GM11168 (cell line): ENCODE data around the gene BORA.
"Not testable (repeated sequence)": the region's sequence is repeated elsewhere in the genome, so short reads cannot be mapped to it uniquely, and the experiment has no call there.

ENCODE experiments used
- in situ Hi-C: fragments of 300-500 bp; cut with MboI; formaldehyde crosslinking; loops from one replicate; pipeline ENCODE4 v1.12.0; 2022; ENCODE audit warnings: low sequenced_read_pairs; ENCODE audit not compliant: unreplicated experiment

BORA gene

DNA sequence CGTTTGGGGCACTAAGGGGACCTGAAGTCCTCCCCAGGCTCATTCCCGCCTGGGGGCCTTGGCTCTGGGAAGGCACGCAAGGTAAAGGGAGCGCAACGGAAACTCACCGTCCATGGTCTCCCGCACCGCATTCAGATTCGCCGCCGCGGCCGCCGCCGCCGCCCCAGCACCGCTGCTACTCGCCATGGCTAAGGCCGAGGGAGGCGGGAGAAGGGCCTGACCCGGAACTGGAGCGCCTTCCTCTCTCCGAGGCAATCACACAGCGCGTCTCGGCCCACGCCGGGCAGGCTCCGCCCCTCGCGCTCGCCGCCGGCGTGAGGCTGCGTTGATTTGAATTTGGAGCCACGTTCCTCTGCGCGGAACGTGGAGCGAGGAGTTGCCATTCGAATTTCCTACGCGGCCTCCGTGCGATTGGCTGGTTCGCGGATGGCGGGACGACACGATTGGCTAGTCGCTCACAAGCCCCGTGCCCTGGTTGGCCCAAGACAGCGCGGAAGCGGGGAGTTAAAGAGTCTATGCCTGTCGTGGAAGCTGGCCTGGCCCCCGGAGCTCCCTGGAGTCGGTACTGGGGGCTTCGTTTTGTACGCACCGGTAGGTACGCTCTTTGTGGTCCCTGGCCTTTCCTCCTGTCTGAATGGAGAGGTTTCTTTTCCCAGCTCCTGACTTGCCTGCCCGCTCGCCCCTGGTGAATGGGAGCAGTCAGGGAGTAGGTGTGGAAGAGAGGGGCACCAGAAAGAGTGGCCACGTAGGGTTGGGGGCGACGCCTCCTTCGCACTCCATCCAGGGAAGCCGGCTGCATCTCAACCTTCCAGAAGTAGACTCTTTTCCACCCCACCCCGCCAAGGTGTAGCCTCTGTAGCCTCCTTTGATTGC is at the start of gene BORA, which contains the start of gene MZT1:
TSS of gene BORA (plus strand) at position 507 of the 873 bp plus-strand sequence. CDS start 1,018 bp downstream, outside the sequence.
TSS of gene MZT1 (minus strand) at position 213 of the 873 bp plus-strand sequence. CDS start at position 186, 27 bp downstream.
- in situ Hi-C loops, result no loop called here

DNA sequence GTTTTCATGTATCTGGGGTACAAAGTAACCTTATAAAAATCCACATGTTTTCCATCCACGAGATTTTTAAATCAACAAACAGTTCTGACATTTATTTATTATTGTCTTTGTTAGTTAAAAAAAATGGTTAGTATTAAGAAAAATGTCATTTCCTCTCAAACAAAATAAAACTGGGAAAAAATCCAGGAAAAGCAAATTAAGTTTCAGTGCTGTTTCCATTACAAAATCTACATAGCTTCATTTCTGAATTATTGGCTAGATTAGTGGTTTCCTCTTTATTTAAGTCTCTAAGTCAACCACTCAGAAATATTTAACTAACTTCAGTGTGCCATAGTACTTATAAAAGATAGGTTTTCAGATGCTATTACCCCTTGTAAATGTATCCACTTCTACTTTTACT is 49.4 kb upstream of the BORA start:
- in situ Hi-C loops, result no loop called here

DNA sequence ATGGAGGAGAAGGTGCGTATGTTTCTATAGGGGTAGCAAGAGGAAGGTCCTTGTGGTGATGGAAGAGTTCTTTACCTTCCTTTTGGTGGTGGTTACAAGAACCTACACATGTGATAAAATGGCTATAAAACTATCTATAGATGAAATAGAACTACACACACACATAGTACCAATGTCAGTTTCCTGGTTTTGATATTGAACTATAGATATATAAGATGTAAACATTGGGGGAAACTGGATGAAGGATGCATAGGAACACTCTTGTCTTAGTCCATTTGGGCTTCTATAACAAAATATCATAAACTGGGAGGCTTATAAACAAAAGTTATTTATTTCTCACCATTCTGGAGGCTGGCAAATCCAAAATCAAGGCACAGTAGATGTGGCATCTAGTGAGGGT is 47.4 kb upstream of the BORA start:
- in situ Hi-C loops, result no loop called here

GRCh38 chr13:72686766-72687165 is 41.0 kb upstream of the BORA start:
- in situ Hi-C loops, result no loop called here

DNA sequence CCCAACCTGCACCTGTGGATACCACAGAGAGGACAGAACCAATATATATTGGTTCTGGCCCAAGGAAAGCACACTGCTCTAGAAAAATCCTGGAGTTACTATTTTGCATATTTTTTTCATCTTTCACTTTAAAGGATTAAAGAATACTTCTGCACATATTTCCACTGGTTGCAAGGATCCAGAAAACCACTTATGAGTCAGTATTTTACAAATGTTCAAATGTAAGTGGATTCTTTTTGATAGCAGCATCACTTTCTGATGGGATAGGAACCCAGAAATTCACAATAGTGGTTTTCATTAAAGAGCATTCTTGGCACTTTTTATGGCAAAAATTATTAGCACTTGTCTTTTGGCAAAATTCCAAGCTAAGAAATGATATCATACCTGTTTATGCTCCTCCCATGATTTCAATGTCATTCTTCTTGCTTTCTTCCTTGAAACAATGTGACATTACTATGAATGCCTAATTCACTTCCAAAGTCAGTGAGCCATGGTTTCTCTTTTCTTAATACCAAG is 38.5 kb upstream of the BORA start:
- in situ Hi-C loops, result no loop called here

- in situ Hi-C loops, result no loop called here
Observed at GRCh38 chr13:72692884-72693514, 34.7 kb upstream of the BORA start.

DNA sequence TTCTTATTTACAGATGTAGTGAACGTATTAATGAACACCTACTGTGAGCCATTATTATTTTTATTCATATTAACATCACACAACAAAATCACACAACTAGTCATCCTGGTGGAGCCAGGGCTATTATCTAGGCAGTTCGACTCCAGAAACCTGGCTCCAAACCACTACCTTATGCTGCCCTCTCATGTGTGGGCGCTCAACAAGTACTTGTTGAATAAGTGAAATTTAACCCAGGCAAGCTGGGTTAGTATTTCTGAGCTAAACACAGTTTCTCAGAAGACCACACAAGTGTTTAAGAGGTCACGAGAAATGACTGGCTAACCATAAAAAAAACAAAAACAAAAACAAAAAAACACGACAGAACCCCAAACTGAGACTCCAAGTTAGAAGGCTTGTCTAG is 33.9 kb upstream of the BORA start:
- in situ Hi-C loops, result no loop called here

DNA sequence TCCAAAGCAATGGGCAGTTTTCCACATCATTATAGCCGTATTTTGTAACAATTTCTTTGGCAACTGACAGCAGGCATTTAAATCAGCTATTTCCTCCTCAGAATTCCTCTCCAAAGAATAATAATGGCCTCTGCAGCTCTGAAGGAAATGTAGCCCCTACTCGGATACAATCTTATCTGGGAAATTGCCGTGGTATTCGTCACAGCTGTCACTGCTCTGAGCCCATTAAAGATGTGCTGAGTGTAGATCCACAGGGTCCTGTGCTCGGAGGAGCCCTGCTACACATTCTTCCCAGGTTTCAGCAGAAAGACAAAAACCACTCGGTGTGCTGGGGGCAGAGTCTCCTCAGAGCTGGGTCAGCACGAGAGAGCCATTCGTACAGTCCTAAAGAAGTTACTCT is 33.4 kb upstream of the BORA start:
- in situ Hi-C loops, result no loop called here

DNA sequence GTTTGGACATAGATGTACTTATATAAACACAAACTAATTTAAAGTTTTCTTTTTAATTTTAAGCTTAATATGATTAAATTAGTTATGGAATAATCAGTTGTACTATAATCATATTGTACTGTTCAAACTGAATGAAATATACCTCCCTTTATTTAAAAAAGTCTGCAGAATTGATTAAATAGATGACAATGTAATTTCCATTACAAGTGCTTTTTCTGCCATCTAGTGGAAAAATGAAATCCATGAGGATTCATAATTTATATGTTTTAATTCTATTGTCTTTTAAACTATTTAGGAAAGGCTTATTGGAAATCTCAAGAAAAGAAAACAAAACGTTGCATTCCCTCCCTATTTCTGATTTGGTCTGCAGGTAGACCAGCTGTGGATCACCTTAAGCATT is 31.1 kb upstream of the BORA start:
- in situ Hi-C loops, result no loop called here

DNA sequence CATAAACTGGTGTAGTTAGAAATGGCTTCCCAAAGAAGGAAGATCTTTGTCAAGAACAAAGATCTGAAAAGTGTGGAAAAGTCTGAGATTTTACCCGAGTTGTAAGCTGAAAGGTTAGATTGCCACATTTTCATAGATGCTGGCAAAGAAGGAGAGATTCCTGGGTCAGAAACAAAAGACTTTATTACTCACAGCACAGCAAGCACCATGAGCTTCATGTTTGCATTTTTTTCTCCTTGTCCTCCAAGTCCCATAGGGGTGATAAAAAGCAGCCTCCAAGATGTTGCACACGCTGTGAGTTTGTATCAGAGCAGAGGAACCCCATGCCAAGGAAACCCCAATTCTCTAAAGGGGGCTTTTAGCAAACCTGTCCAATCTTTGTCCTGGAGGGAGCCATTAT is 29.6 kb upstream of the BORA start:
- in situ Hi-C loops, result no loop called here

DNA sequence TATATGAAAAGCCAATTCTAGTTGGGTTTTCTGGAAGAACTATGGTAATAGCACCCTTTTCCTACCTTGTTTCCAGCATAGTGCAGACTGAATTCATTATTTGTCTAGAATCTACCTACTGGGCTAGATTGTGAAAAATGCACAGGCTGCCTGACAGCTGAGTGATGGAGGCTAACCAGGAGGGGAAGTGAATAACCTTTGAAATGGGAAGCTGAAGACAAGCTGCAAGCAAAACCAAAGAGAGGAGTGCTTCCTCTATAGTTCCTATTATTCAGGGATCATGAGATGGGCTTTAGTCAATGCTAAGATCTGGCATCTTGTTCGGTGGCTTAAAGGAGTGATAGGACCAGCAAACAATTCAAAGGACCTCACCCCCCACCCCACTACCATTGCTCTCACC is 27.2 kb upstream of the BORA start:
- in situ Hi-C loops, result no loop called here

DNA sequence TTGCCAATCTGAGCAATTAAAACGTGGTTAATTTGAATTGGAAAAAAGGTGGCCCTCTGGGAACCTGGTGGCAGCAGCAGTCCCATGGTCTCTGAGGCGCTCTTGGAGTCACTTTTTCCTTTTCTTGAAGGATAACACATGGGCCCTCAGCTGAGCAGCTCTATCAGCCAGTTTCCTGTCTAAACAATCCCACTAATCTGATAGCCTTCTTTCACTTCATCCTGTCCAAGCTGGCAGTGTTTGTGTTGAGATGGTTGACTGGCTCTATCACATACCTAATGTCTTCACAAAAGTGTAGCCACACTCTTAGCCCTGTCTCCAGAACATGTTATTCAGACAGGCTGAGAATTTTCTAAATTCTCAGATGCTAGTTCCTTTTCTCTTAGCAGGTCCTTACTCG is 10.9 kb upstream of the BORA start:
- in situ Hi-C loops, result no loop called here

DNA sequence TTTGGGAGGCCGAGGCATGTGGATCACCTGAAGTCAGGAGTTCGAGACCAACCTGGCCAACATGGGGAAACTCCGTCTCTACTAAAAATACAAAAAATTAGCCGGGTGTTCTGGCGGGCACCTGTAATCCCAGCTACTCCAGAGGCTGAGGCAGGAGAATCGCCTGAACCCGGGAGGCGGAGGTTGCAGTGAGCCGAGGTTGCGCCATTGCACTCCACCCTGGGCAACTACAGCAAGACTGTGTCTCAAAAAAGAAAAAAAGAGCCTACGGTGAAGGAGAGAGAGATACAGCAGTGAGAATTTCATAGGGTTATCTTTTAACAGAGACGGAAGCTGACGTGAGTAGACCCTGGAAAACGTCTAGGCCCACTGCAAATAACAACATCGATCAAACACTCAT is 1.5 kb upstream of the BORA start:
- in situ Hi-C loops, result not testable (repeated sequence)

DNA sequence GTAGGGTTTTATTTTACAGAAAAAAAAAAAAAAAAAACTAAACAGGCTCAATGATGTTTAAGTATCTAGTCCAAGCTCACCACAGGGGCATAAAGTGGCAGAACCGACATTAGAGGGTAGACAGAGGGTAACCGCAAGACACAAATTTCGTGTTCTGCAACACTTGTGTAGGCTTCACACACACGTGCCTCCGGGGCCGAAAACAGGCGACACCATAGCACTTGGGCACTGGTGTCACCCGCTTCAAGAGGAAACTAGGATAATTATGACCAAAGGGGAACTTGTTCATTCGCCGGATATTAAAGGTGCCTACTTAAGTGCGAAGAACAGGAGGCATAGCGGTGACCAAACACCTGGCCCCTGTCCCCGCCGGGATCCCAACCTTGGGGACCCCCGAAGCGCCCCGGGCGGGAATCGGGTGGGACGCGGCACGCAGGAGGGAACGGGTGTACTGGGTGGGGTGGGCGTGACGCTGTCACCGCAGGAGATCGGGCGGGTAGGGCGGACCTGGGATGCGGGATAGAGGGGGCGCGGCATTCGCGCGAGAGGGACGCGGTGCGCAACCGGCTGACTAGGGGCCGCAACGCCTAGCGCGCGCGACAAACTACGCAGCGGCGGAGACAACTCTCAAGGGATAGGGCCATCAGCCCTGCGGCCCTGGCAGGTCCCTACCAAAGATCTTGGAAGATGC is 852 bp upstream of the BORA start:
- in situ Hi-C loops, result no loop called here

DNA sequence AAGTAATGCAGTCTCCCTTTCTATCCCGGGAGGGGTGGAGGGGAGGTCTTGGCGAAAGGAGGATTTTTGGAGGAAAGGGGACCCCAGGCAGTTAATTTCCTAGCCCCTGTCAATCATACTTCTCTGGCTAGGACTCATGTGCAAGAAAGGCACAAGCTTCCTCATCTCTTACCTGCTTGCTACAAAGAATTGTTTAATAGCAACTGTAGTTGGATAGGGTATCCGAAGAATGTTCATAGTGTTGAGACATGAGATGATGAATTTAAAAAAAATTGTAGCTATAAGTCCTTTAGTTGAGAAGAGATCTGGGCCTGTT is 525 bp downstream of the BORA start:
- in situ Hi-C loops, result no loop called here

DNA sequence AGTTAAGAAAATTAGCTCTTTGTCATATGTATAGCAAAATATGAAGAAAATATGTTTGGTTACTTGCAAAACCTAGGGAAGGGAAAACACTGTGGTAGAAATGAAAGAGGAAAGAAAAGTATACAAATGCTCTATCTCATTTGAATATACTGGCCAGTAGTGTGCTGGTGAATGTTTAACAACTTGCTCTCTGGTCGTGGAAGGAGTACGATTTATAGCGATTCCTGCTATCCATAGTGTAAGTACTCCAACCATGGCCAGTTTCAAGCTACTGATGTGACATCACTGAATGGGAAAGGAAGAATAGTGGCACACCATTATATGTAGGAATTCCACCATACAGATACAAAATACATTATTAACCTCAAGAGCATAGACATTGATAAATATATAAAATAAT is 9.3 kb downstream of the BORA start:
- in situ Hi-C loops, result no loop called here

- in situ Hi-C loops, result no loop called here
Observed at GRCh38 chr13:72740015-72740414, 12.3 kb downstream of the BORA start.

DNA sequence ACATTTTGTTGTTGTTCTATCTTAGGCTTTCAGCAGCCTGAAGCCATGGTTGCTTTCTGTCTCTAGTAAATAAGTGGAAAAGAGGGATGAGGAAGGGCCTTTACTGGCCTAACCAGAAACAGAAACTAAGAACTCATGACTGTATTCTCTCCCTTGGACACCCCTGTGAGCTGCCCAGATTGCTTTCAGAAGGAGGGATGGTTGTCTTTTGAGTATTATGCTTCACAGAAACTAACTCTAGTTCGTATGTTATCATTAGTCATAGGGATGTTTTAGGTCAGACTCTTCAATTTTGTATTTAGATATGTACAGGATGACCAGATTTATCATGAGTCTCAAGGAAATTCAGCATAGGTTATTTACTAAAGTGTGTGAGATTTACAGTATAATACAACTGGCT is 17.5 kb downstream of the BORA start:
- in situ Hi-C loops, result no loop called here

GRCh38 chr13:72751220-72751619 is 23.5 kb downstream of the BORA start:
- in situ Hi-C loops, result no loop called here

DNA sequence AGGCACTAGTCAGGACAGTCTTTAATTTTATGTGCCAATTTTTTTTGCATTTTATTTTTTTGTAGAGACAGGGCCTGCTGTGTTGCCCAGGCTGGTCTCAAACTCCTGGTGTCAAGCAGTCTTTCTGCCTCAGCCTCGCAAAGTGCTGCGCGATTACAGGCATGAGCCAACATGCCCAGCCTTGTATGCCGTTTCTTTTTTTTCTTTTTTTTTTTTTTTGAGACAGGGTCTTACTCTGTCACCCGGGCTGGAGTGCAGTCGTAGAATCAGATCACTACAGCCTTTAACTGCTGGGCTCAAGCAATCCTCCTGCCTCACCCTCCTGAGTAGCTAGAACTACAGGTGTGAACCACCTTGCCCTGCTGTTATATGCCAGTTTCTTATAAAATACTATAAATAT is 26.4 kb downstream of the BORA start:
- in situ Hi-C loops, result no loop called here
